Vagina (tissue), 2 donors: ENCODE measurements around the gene GPD2. TPM values are rescaled to one million over a fixed set of nuclear protein-coding genes. Genes with fewer than 3 reads are reported as not detected.

ENCODE experiments used
- DNase-seq, 2 donors: peaks; one replicate each; pipeline ENCODE4 v3.0.0-alpha.2; 2017; ENCODE audit errors: extremely low spot score in 2 of 2
- H3K27ac ChIP-seq: fragments of 200-600 bp; sonication (generic); one replicate; pipeline ENCODE4 v1.5.1; 2019
- H3K27me3 ChIP-seq: fragments of 200-600 bp; sonication (generic); one replicate; pipeline ENCODE4 v1.5.1; 2019
- H3K36me3 ChIP-seq, 2 donors: fragments of 200-600 bp; sonication (generic); one replicate each; pipeline ENCODE4 v1.5.1; 2017 to 2019
- H3K4me1 ChIP-seq: fragments of 200-600 bp; sonication (generic); one replicate; pipeline ENCODE4 v1.5.1; 2019
- H3K4me3 ChIP-seq, 2 donors: fragments of 200-600 bp; sonication (generic); 1 replicate in 1 of 2; 2 replicates in 1 of 2; pipeline ENCODE4 v1.5.1; 2016 to 2019
- H3K9me3 ChIP-seq: fragments of 200-600 bp; sonication (generic); one replicate; pipeline ENCODE4 v1.5.1; 2019
- POLR2A ChIP-seq, 2 donors: fragments of 450-650 bp; IDR thresholded peaks; one replicate each; pipeline ENCODE4 v1.6.1; 2017; ENCODE audit warnings: antibody characterized with exemption in 2 of 2, mild to moderate bottlenecking in 2 of 2, moderate library complexity in 2 of 2
- POLR2AphosphoS5 ChIP-seq, 2 donors: sonication (generic); formaldehyde crosslinking; IDR thresholded peaks; one replicate each; pipeline ENCODE4 v1.9.0; 2017; ENCODE audit warnings: antibody characterized with exemption in 2 of 2, mild to moderate bottlenecking in 2 of 2, low read depth in 1 of 2; ENCODE audit not compliant: insufficient read depth in 1 of 2
- intact Hi-C: fragments of 100-400 bp; cut with DNase I; formaldehyde crosslinking; loops from one replicate; pipeline ENCODE4 v1.15.1; 2023
- total RNA-seq: library from RNA; depleted of rRNA; stranded (reverse); fragments of >200 nt; gene quantifications from one replicate; pipeline ENCODE4 v1.2.3, GENCODE V29; 2016
- TF ChIP-seq, protein P1 (sequence below), 3 experiments: fragments of 450-650 bp in 2 of 3; fragments of 200-600 bp in 1 of 3; sonication (generic) in 1 of 3; IDR thresholded peaks; one replicate each; pipeline ENCODE4 v1.5.1; 2017 to 2019; ENCODE audit warnings: antibody characterized with exemption in 3 of 3, mild to moderate bottlenecking in 2 of 3, moderate library complexity in 2 of 3

The GPD2 gene
- total RNA-seq, 1 donor from 2014 or later: 30.4 TPM

- intact Hi-C loops: no loop called here
- Histone ChIP-seq H3K9me3 (no peaks in the 10 kb centered on the region), H3K4me1 (peaks cover 5% of the 10 kb centered on the region), H3K27ac (no peak overlapping the region), H3K4me3 (no peak overlapping the region), H3K27me3 (no peaks in the 10 kb centered on the region), H3K36me3 (no peaks in the 10 kb centered on the region)
- TF ChIP-seq POLR2AphosphoS5 (IDR thresholded peaks at IDR 0.05; ENCODE audit: insufficient read depth in 1 of 2, low read depth in 1 of 2): no peak
- no peak for DNase-seq
These were observed 9.4 kb downstream of the GPD2 start for GRCh38 chr2:156445296-156446220.

GRCh38 chr2:156447761-156448160 is 11.6 kb downstream of the GPD2 start:
- no peak overlapping the region for H3K4me3 ChIP-seq
- no peak overlapping the region for H3K27ac ChIP-seq
- no peaks in the 10 kb centered on the region for H3K9me3 ChIP-seq
- H3K27me3 ChIP-seq: no peaks in the 10 kb centered on the region
- DNase-seq: no peak
- peaks cover 11% of the 10 kb centered on the region for H3K4me1 ChIP-seq
- no peak for TF ChIP-seq POLR2A (IDR thresholded peaks at IDR 0.05)
- no peaks in the 10 kb centered on the region for H3K36me3 ChIP-seq
- intact Hi-C loops: no loop called here

- no peak for DNase-seq
- Histone ChIP-seq H3K27ac (no peak overlapping the region), H3K4me1 (peaks cover 11% of the 10 kb centered on the region), H3K4me3 (no peak overlapping the region), H3K9me3 (no peaks in the 10 kb centered on the region), H3K27me3 (no peaks in the 10 kb centered on the region), H3K36me3 (no peaks in the 10 kb centered on the region)
- TF ChIP-seq POLR2A (IDR thresholded peaks at IDR 0.05) (no peak), POLR2AphosphoS5 (IDR thresholded peaks at IDR 0.05; ENCODE audit: insufficient read depth in 1 of 2, low read depth in 1 of 2) (no peak)
- TF ChIP-seq, protein P1, sequence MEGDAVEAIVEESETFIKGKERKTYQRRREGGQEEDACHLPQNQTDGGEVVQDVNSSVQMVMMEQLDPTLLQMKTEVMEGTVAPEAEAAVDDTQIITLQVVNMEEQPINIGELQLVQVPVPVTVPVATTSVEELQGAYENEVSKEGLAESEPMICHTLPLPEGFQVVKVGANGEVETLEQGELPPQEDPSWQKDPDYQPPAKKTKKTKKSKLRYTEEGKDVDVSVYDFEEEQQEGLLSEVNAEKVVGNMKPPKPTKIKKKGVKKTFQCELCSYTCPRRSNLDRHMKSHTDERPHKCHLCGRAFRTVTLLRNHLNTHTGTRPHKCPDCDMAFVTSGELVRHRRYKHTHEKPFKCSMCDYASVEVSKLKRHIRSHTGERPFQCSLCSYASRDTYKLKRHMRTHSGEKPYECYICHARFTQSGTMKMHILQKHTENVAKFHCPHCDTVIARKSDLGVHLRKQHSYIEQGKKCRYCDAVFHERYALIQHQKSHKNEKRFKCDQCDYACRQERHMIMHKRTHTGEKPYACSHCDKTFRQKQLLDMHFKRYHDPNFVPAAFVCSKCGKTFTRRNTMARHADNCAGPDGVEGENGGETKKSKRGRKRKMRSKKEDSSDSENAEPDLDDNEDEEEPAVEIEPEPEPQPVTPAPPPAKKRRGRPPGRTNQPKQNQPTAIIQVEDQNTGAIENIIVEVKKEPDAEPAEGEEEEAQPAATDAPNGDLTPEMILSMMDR (IDR thresholded peaks at IDR 0.05): no peak
- intact Hi-C loops: no loop called here
These were observed 12.6 kb downstream of the GPD2 start for GRCh38 chr2:156448766-156449165.

DNA sequence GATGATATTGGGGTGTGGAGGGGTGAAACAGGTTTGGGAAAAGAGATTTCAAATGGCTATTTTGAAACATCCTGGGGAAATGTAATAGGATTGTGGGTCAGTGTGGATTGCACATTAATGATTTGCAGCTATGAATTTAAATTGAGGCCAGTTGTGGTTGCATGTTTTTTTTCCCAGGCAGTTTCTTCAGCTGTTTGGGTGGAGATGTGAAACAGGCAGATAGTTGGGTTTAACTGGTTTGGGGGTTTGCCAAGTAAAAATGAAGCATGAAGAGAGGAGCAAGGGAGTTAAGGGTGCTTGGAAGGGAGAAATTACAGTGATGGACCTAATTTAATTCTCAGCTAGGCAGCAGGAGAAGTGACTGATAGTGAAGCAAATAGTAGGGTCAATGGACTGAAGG is 16.8 kb downstream of the GPD2 start:
- H3K4me1 ChIP-seq: peaks cover 20% of the 10 kb centered on the region
- H3K27ac ChIP-seq: no peak overlapping the region
- H3K27me3 ChIP-seq: no peaks in the 10 kb centered on the region
- H3K9me3 ChIP-seq: no peaks in the 10 kb centered on the region
- H3K4me3 ChIP-seq: no peak overlapping the region
- intact Hi-C loops: no loop called here
- H3K36me3 ChIP-seq: no peaks in the 10 kb centered on the region
- no peak for DNase-seq
- no peak for TF ChIP-seq POLR2A (IDR thresholded peaks at IDR 0.05)
- TF ChIP-seq, protein P1 (IDR thresholded peaks at IDR 0.05): no peak
- no peak for TF ChIP-seq POLR2AphosphoS5 (IDR thresholded peaks at IDR 0.05; ENCODE audit: insufficient read depth in 1 of 2, low read depth in 1 of 2)

DNA sequence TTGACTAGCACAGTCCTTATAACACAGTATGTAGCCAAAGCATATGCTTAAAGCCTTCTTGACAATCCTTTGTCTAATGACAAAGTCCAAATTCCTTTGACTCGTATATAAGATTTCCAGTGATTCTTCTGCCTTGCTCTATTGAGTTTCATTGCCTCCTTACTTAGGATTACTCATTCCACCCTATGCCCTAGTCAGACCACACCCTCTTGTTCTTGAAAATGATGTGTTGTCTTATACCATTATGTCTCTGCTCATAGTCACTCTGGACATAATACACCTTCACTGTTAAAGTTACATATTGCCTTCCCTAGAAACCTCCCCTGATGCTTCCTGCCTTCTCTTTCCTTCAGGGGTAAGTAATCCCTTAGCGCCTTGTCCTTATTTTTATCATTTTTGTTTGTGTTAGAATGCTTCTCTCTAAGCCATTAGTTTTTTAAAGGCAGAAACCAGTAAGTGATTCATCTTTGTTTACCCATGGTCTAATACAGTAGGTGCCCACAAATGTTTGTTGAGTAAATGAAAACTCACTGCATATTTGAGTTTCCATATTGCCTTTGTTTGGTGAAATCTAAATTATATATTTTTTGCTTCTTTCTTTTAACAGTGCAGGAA is 19.3 kb downstream of the GPD2 start:
- Histone ChIP-seq H3K27me3 (no peaks in the 10 kb centered on the region), H3K27ac (no peak overlapping the region), H3K4me1 (peaks cover 32% of the 10 kb centered on the region), H3K9me3 (no peaks in the 10 kb centered on the region), H3K4me3 (no peak overlapping the region), H3K36me3 (no peaks in the 10 kb centered on the region)
- DNase-seq: no peak
- no peak for TF ChIP-seq POLR2AphosphoS5 (IDR thresholded peaks at IDR 0.05; ENCODE audit: insufficient read depth in 1 of 2, low read depth in 1 of 2)
- TF ChIP-seq POLR2A (IDR thresholded peaks at IDR 0.05): no peak
- TF ChIP-seq, protein P1 (IDR thresholded peaks at IDR 0.05): no peak
- intact Hi-C loops: no loop called here

GRCh38 chr2:156456616-156457015 is 20.4 kb downstream of the GPD2 start:
- H3K36me3 ChIP-seq: no peaks in the 10 kb centered on the region
- no peak for DNase-seq
- intact Hi-C loops: no loop called here
- H3K9me3 ChIP-seq: no peaks in the 10 kb centered on the region
- H3K27me3 ChIP-seq: no peaks in the 10 kb centered on the region
- H3K4me3 ChIP-seq: no peak overlapping the region
- H3K4me1 ChIP-seq: peaks cover 32% of the 10 kb centered on the region
- TF ChIP-seq POLR2A (IDR thresholded peaks at IDR 0.05): no peak
- TF ChIP-seq, protein P1 (IDR thresholded peaks at IDR 0.05): no peak
- TF ChIP-seq POLR2AphosphoS5 (IDR thresholded peaks at IDR 0.05; ENCODE audit: insufficient read depth in 1 of 2, low read depth in 1 of 2): no peak
- no peak overlapping the region for H3K27ac ChIP-seq
